ENCODE results near the gene RABGAP1. TPM values are rescaled to one million over a fixed set of nuclear protein-coding genes. Genes with fewer than 3 reads are reported as not detected.
A peak's percentile ranks its signal among the peaks of the same experiment; 100 is the strongest.

The RABGAP1 gene
- polyA plus RNA-seq, 3 donors from 2014 or later: 14.0 to 24.2 (median 14.7) TPM

GRCh38 chr9:123003466-123003865 lies 62.6 kb downstream of the RABGAP1 start:
- Mint-ChIP-seq H3K4me1 (no peaks in the 10 kb centered on the region), H3K4me3 (no peak overlapping the region), H3K27me3 (ENCODE audit: low read depth in 3 of 3) (no peaks in the 10 kb centered on the region), H3K9me3 (no peaks in the 10 kb centered on the region), H3K27ac (no peak overlapping the region), H3K36me3 (peaks cover 11 to 35% (median 18%) of the 10 kb centered on the region in 3 donors)
- no peak for DNase-seq

GRCh38 chr9:123005964-123006363 lies 65.1 kb downstream of the RABGAP1 start:
- H3K36me3 Mint-ChIP-seq: peaks cover 0 to 14% (median under 1%) of the 10 kb centered on the region in 3 donors
- no peaks in the 10 kb centered on the region for H3K27me3 Mint-ChIP-seq (ENCODE audit: low read depth in 3 of 3)
- no peaks in the 10 kb centered on the region for H3K9me3 Mint-ChIP-seq
- H3K4me3 Mint-ChIP-seq: no peak overlapping the region
- H3K27ac Mint-ChIP-seq: peak overlapping the region in 1 of 6 donors; percentile 36
- no peaks in the 10 kb centered on the region for H3K4me1 Mint-ChIP-seq
- no peak for DNase-seq

DNA sequence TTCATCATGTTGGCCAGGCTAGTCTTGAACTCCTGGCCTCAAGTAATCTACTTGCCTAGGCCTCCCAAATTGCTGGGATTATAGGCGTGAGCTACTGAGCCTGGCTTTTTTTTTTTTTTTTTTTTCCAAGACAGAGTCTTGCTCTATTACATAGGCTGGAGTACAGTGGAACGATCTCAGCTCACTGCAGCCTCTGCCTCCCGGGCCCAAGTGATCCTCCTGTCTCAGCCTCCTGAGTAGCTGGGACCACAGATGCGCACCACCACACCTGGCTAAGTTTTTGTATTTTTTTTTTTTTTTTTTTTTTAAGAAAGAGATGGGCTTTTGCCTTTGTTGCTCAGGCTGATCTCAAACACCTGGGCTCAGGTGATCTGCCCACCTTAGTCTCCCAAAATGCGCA lies 66.4 kb downstream of the RABGAP1 start:
- Mint-ChIP-seq H3K9me3 (no peaks in the 10 kb centered on the region), H3K36me3 (peaks cover 6 to 19% (median 9%) of the 10 kb centered on the region in 3 donors), H3K4me3 (no peak overlapping the region), H3K27ac (no peak overlapping the region), H3K4me1 (no peaks in the 10 kb centered on the region), H3K27me3 (ENCODE audit: low read depth in 3 of 3) (no peaks in the 10 kb centered on the region)
- DNase-seq: no peak

DNA sequence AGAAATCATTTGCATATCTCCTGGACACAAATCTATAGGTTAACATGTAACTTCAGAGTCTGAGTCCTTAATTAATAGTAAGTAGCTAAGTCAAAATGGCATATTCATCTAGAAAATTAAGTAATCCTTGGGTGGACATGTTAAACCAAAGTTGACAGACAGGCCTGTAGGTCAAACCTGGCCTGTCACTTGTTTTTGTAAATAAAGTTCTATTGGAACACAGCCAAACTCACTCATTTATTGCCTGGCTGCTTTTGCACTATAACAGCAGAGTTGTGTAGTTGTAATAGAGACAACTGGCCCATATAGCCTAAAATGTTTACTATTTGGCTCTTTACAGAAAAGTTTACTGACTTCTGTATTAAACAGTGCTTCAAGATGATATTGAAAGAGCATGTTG lies 68.1 kb downstream of the RABGAP1 start:
- DNase-seq: no peak
- no peak overlapping the region for H3K4me3 Mint-ChIP-seq
- no peaks in the 10 kb centered on the region for H3K4me1 Mint-ChIP-seq
- no peaks in the 10 kb centered on the region for H3K27me3 Mint-ChIP-seq (ENCODE audit: low read depth in 3 of 3)
- H3K27ac Mint-ChIP-seq: peak overlapping the region in 1 of 6 donors; percentile 5
- H3K36me3 Mint-ChIP-seq: peaks cover 12 to 24% (median 14%) of the 10 kb centered on the region in 3 donors
- H3K9me3 Mint-ChIP-seq: no peaks in the 10 kb centered on the region

- H3K4me3 Mint-ChIP-seq: no peak overlapping the region
- no peaks in the 10 kb centered on the region for H3K9me3 Mint-ChIP-seq
- H3K27me3 Mint-ChIP-seq (ENCODE audit: low read depth in 3 of 3): no peaks in the 10 kb centered on the region
- DNase-seq: no peak
- peaks cover 26 to 31% (median 27%) of the 10 kb centered on the region in 3 donors for H3K36me3 Mint-ChIP-seq
- no peaks in the 10 kb centered on the region for H3K4me1 Mint-ChIP-seq
- no peak overlapping the region for H3K27ac Mint-ChIP-seq
Observed at GRCh38 chr9:123011380-123011779, 70.6 kb downstream of the RABGAP1 start.

DNA sequence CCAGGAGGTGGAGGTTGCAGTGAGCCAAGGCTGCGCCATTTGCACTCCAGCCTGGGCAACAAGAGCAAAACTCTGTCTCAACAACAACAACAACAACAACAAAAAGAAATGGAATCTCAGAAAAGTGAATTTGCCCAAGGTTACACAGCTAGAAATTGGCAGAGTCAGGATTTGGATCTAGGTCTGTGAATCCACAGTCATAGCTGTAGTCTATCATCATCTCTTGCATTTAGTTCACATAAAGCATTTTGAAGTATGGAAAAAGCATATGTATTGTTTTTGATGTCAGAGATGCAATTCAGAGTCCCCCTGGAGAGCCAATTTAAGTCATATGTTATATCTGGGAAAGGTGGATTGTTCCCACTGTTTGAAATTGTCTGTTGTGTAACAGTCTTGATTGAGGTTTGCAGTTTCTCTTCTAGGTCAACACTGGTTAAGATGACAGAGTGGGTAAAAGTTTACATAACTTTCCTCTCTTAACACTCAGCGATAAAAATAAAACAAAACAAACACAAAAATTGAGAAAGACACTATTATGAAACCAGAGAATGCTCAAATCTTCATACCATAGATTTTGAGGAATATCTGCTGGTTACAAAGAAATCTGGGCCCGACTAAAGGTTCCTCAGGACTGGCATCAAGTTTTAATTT lies 71.2 kb downstream of the RABGAP1 start:
- Mint-ChIP-seq H3K36me3 (peaks cover 26 to 31% (median 27%) of the 10 kb centered on the region in 3 donors), H3K27ac (no peak overlapping the region), H3K4me3 (no peak overlapping the region), H3K4me1 (no peaks in the 10 kb centered on the region), H3K27me3 (ENCODE audit: low read depth in 3 of 3) (no peaks in the 10 kb centered on the region), H3K9me3 (no peaks in the 10 kb centered on the region)
- no peak for DNase-seq

- no peaks in the 10 kb centered on the region for H3K9me3 Mint-ChIP-seq
- H3K27ac Mint-ChIP-seq: no peak overlapping the region
Observed at GRCh38 chr9:123016631-123017030, 75.8 kb downstream of the RABGAP1 start.

DNA sequence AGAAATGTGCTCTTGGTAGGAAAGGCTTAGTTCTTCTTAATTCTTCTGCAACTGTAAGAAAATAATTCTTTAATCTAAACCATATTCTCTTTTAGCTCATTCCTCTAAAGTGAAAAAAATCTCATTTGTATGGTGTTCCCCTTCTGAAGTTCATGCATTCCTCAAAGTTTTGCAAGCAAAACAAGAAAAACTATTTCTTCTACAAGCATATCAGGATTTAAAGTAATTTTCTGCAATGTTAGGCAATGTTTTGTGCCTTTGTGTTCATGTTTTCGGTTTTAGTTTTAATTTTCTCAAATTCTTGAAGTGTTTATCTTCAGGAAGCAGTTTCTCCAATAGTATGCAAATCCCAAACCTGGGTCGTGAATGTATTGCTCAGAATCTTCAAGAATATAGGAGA lies 80.0 kb downstream of the RABGAP1 start:
- Mint-ChIP-seq H3K4me3 (no peak overlapping the region), H3K27me3 (ENCODE audit: low read depth in 3 of 3) (peaks cover 0 to 2% (median 0%) of the 10 kb centered on the region in 3 donors), H3K27ac (no peak overlapping the region), H3K4me1 (no peaks in the 10 kb centered on the region), H3K9me3 (no peaks in the 10 kb centered on the region), H3K36me3 (peaks cover 15 to 24% (median 16%) of the 10 kb centered on the region in 3 donors)
- no peak for DNase-seq

More at GRCh38 chr9:123016631-123017030, 75.8 kb downstream of the RABGAP1 start:
- H3K4me3 Mint-ChIP-seq: no peak overlapping the region
- peaks cover 33 to 38% (median 37%) of the 10 kb centered on the region in 3 donors for H3K36me3 Mint-ChIP-seq
- H3K4me1 Mint-ChIP-seq: no peaks in the 10 kb centered on the region
- no peak for DNase-seq
- no peaks in the 10 kb centered on the region for H3K27me3 Mint-ChIP-seq (ENCODE audit: low read depth in 3 of 3)

GRCh38 chr9:123026425-123026824 lies 85.6 kb downstream of the RABGAP1 start:
- no peak for DNase-seq
- no peaks in the 10 kb centered on the region for H3K4me1 Mint-ChIP-seq
- H3K36me3 Mint-ChIP-seq: peaks cover 15 to 24% (median 22%) of the 10 kb centered on the region in 3 donors
- H3K27ac Mint-ChIP-seq: peak overlapping the region in 1 of 6 donors; percentile 20
- peaks cover 0 to 2% (median 0%) of the 10 kb centered on the region in 3 donors for H3K27me3 Mint-ChIP-seq (ENCODE audit: low read depth in 3 of 3)
- no peak overlapping the region for H3K4me3 Mint-ChIP-seq
- no peaks in the 10 kb centered on the region for H3K9me3 Mint-ChIP-seq

DNA sequence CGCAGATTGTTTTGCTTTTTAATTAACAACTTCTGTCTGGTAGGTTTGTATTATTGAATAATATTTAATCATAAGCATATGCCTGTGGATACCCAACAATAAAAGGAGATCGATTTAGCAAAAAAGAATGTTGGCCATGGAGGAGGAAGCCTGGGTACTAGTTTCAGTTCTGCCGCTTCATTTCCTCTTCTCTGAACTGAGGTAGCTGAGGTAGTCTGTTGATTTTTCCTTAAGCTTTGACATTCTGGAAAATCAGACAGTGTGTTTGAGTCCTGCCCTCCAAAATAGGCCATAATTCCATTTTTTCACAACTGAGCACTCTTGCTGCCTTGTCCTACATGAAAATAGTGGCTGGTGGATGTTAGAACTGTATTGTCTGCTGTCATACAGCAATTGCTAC lies 86.7 kb downstream of the RABGAP1 start:
- no peak for DNase-seq
- H3K27me3 Mint-ChIP-seq (ENCODE audit: low read depth in 3 of 3): peaks cover 0 to 2% (median 0%) of the 10 kb centered on the region in 3 donors
- no peaks in the 10 kb centered on the region for H3K4me1 Mint-ChIP-seq
- H3K4me3 Mint-ChIP-seq: no peak overlapping the region
- peaks cover 12 to 20% (median 18%) of the 10 kb centered on the region in 3 donors for H3K36me3 Mint-ChIP-seq
- no peak overlapping the region for H3K27ac Mint-ChIP-seq
- H3K9me3 Mint-ChIP-seq: no peaks in the 10 kb centered on the region

- Mint-ChIP-seq H3K9me3 (no peaks in the 10 kb centered on the region), H3K4me3 (no peak overlapping the region), H3K36me3 (peaks cover 12 to 18% (median 15%) of the 10 kb centered on the region in 3 donors), H3K4me1 (no peaks in the 10 kb centered on the region), H3K27me3 (ENCODE audit: low read depth in 3 of 3) (peaks cover 0 to 2% (median 0%) of the 10 kb centered on the region in 3 donors), H3K27ac (no peak overlapping the region)
- DNase-seq: no peak
Observed at GRCh38 chr9:123028136-123028535, 87.3 kb downstream of the RABGAP1 start.

- no peaks in the 10 kb centered on the region for H3K9me3 Mint-ChIP-seq
- no peak overlapping the region for H3K4me3 Mint-ChIP-seq
- H3K36me3 Mint-ChIP-seq: peaks cover 12 to 17% (median 14%) of the 10 kb centered on the region in 3 donors
- no peak for DNase-seq
- H3K27me3 Mint-ChIP-seq (ENCODE audit: low read depth in 3 of 3): no peaks in the 10 kb centered on the region
- H3K4me1 Mint-ChIP-seq: no peaks in the 10 kb centered on the region
- peak overlapping the region in 1 of 6 donors; percentile 71 for H3K27ac Mint-ChIP-seq
Observed at GRCh38 chr9:123028973-123029372, 88.2 kb downstream of the RABGAP1 start.

- peaks cover 0 to 3% of the 10 kb centered on the region in 2 donors for H3K4me1 Mint-ChIP-seq
- no peaks in the 10 kb centered on the region for H3K9me3 Mint-ChIP-seq
- H3K27me3 Mint-ChIP-seq (ENCODE audit: low read depth in 3 of 3): no peaks in the 10 kb centered on the region
- no peak overlapping the region for H3K27ac Mint-ChIP-seq
- H3K36me3 Mint-ChIP-seq: peaks cover 7 to 22% (median 15%) of the 10 kb centered on the region in 3 donors
- H3K4me3 Mint-ChIP-seq: no peak overlapping the region
- no peak for DNase-seq
Observed at GRCh38 chr9:123031963-123032362, 91.1 kb downstream of the RABGAP1 start.

DNA sequence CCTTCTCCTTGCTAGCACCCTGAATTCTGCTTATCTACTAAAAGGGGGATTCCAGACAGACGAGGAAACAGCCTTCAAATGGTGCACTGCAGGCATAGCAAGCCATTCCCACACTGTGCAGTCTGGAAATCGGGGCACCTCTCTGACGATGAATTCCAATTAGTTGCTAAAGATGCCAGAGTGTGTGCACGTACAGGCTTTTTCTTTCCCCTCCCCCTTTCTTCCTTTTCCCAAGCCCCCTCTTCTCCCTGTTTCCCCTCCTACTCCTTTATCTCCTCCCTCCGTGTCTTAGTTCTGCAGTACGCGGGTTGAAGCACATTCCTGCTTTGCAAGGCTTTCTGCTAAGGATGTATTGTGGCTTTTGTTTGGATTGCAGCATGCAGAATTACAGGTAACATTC lies 92.5 kb downstream of the RABGAP1 start, which contains the start of gene GPR21:
GPR21 (plus strand) TSS at position 316 of the 400 bp plus-strand sequence. CDS start 900 bp downstream, outside the sequence.
- Mint-ChIP-seq H3K4me1 (peaks cover 0 to 3% of the 10 kb centered on the region in 2 donors), H3K27ac (peak within 1 kb of the TSS in 2 of 6 donors; percentile 43 to 68), H3K27me3 (ENCODE audit: low read depth in 3 of 3) (no peaks in the 10 kb centered on the region), H3K36me3 (peaks cover 5 to 17% (median 14%) of the 10 kb centered on the region in 3 donors), H3K4me3 (no peak within 1 kb of the TSS), H3K9me3 (no peaks in the 10 kb centered on the region)
- no peak for DNase-seq

Data from immature natural killer cell (primary cell).